ENCODE measurements around the gene LHFPL6.

The LHFPL6 gene

DNA sequence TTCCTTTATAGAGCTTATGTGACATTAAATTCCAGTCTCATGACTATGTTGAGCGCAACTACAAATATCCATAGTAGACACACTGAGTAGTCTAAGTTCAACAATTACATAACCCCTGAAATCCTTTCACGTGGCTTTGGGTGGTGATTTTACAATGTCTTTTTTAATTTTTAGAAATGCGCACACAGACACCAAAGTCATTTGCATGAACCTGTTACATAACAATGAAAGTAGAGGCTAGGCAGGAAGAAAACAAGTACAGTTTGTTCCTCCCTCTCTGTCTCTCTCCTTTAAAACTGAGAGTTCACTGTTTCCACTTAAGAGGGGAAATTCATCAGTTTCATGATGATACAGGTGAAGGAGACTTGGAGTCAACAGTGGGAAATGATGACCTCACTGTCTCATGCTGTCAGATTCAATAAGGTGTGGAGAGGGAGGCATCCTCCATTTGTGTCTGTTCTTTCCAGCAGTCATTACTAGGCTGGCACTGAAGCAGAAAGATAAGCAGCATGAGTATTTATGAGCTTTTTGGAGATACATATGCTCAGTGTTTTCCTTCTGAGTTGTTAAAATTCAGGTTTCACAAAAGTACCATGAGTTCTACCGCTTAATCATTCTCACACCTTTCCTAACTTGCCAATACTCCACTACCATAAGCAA is 201.8 kb downstream of the LHFPL6 start:
- Histone ChIP-seq H3K27me3 (replicated peaks; ENCODE audit: control insufficient read depth, insufficient read depth, low read length) (no peaks in the 10 kb centered on the region), H3K9ac (ENCODE audit: low read length) (no peak overlapping the region), H3K4me1 (ENCODE audit: control insufficient read depth, insufficient read depth, low read length) (peaks cover 15% of the 10 kb centered on the region), H3K36me3 (ENCODE audit: control insufficient read depth, insufficient read depth, low read length, severe bottlenecking) (no peaks in the 10 kb centered on the region), H3K9me3 (ENCODE audit: control insufficient read depth, low read length) (no peaks in the 10 kb centered on the region), H3K4me3 (ENCODE audit: low read length) (no peak overlapping the region)
- no peak for DNase-seq (ENCODE audit: low read depth)

DNA sequence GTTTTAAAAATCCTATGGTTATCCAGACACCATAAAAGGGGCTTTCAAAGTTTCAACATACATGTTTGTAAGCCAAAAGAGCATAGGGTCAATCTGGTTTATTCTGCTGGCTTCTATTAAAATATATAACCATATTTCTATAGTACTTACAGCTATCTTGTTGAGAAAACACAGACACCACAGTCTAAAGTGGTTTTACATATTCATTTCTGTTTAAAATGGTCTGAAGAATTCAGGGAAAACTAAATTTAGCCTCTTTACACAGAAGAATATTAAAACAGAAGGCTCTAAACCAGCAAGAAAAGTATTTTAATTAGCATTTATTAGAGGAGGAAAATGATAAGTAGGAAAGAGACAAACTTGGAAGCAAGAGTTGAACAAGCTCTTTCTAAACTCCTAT is 203.9 kb downstream of the LHFPL6 start:
- Histone ChIP-seq H3K4me3 (ENCODE audit: low read length) (no peak overlapping the region), H3K36me3 (ENCODE audit: control insufficient read depth, insufficient read depth, low read length, severe bottlenecking) (no peaks in the 10 kb centered on the region), H3K9me3 (ENCODE audit: control insufficient read depth, low read length) (no peaks in the 10 kb centered on the region), H3K4me1 (ENCODE audit: control insufficient read depth, insufficient read depth, low read length) (peaks cover 26% of the 10 kb centered on the region), H3K27me3 (replicated peaks; ENCODE audit: control insufficient read depth, insufficient read depth, low read length) (no peaks in the 10 kb centered on the region), H3K9ac (ENCODE audit: low read length) (no peak overlapping the region)
- DNase-seq (ENCODE audit: low read depth) = no peak

DNA sequence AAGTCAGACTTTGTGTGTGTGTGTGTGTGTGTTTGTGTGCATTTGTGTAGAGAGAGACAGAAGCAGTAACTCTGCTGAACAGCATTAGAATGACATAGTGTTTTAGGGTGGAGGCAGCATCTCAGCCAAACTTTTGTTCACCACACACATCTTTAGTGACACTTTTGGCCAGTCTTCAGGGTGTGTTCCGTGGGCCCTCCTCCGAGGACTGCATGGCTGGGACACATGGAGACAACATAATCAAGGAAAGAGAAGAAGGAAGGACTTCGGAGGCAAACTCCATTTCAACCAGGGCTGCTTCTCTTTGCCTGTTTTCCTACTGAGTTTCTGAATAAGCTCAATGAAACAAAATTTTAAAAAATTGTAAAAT is 205.1 kb downstream of the LHFPL6 start:
- peak overlapping the region; percentile 18 for H3K9ac ChIP-seq (ENCODE audit: low read length)
- no peaks in the 10 kb centered on the region for H3K27me3 ChIP-seq (replicated peaks; ENCODE audit: control insufficient read depth, insufficient read depth, low read length)
- no peaks in the 10 kb centered on the region for H3K9me3 ChIP-seq (ENCODE audit: control insufficient read depth, low read length)
- no peak for DNase-seq (ENCODE audit: low read depth)
- peak overlapping the region; percentile 50 for H3K4me3 ChIP-seq (ENCODE audit: low read length)
- no peaks in the 10 kb centered on the region for H3K36me3 ChIP-seq (ENCODE audit: control insufficient read depth, insufficient read depth, low read length, severe bottlenecking)
- peaks cover 26% of the 10 kb centered on the region for H3K4me1 ChIP-seq (ENCODE audit: control insufficient read depth, insufficient read depth, low read length)

DNA sequence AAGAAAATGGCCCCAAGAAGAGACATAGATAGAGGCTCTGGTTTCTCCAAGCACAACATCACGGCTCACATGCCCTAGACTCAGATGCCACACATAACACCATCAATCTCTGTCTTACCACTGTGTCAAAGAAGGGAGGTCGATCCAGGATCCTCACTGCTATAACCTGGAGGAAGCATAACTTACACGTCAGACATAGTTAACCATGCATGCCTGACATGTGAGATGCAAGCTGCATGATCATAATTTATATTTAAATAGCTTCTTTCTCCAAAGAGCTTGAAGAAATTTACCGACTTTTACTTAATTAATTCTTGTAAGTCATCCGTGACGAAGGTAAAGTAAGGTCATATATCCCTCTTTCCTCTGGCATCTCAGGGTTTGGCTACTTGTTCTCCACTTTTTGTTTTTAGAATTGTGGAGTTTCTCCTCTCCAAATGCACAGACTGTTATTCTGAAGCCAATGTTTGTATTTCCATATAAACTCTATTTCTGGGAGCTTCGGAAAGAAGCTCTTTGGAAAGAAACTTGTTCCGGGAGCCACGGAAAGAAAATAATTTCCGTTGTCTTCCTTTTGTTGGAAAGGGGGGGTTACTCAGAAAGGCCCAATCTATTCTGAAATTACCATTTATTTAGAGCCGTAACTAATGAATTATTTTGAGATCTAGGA is 205.6 kb downstream of the LHFPL6 start:
- Histone ChIP-seq H3K9ac (ENCODE audit: low read length) (peak overlapping the region; percentile 18), H3K27me3 (replicated peaks; ENCODE audit: control insufficient read depth, insufficient read depth, low read length) (no peaks in the 10 kb centered on the region), H3K36me3 (ENCODE audit: control insufficient read depth, insufficient read depth, low read length, severe bottlenecking) (no peaks in the 10 kb centered on the region), H3K4me3 (ENCODE audit: low read length) (peak overlapping the region; percentile 50), H3K9me3 (ENCODE audit: control insufficient read depth, low read length) (no peaks in the 10 kb centered on the region), H3K4me1 (ENCODE audit: control insufficient read depth, insufficient read depth, low read length) (peaks cover 26% of the 10 kb centered on the region)
- no peak for DNase-seq (ENCODE audit: low read depth)

DNA sequence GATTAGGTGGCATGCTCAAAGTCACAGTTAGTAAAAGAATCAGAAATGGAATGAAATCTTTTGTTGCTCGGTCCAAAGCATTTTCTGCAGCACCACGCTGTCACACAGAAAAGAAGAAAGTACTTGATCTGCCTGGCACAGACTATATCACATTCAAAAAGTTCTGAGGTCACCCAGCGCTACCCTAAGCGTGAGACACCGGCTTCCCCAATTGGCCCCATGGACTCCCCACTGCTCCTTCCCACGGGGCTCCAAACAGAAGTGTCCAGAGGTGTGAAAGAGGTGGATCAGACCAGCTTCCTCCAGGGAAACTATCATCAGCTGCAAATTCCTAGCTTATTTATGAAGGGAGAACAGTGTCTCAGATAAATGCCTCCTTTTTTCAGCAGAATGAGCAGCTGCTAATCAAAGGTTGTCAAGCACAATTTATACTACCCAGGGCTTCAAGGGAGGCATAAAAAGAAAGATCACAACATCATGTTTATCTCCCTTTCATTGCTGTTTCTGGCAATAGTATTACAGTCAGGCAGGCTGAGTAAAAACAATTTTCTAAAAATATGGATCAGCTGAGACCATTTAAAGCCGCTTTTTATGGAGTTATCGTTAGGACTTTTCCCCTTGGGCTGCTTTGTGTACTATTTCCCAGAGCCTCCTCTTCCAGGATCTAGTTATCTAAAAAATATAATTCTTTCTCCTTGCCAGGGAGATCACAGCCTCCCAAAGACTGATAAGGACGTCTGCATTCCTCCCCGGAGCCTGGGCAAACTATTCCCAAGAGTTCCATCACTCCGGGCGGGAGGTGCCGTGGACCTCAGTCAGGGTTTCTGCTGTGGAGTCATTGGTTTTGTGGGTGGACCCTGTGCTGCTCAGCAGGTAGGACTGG is 208.0 kb downstream of the LHFPL6 start:
- Histone ChIP-seq H3K4me3 (ENCODE audit: low read length) (peak overlapping the region; percentile 39), H3K9me3 (ENCODE audit: control insufficient read depth, low read length) (no peaks in the 10 kb centered on the region), H3K27me3 (replicated peaks; ENCODE audit: control insufficient read depth, insufficient read depth, low read length) (no peaks in the 10 kb centered on the region), H3K4me1 (ENCODE audit: control insufficient read depth, insufficient read depth, low read length) (peaks cover 26% of the 10 kb centered on the region), H3K9ac (ENCODE audit: low read length) (peak overlapping the region; percentile 43), H3K36me3 (ENCODE audit: control insufficient read depth, insufficient read depth, low read length, severe bottlenecking) (no peaks in the 10 kb centered on the region)
- no peak for DNase-seq (ENCODE audit: low read depth)

DNA sequence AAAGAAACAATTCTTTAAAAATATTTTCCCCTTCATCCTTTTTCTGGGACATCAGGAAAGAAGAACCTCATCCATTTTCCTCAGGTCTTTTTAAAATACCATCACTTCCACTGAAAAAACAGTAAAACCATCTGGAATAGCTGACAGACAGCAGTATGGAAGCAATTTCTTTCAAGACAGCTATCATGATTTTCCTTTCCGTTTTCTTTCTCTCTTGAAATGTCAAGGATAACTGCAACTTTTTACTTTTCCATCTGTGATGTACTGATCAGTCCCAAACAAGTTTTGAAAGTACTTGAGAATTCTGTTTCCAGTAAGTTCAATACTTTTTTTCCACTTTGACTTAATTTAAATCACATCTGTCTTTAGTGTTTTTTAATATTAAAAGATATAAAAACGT is 211.2 kb downstream of the LHFPL6 start:
- H3K36me3 ChIP-seq (ENCODE audit: control insufficient read depth, insufficient read depth, low read length, severe bottlenecking) = no peaks in the 10 kb centered on the region
- H3K4me3 ChIP-seq (ENCODE audit: low read length) = no peak overlapping the region
- H3K27me3 ChIP-seq (replicated peaks; ENCODE audit: control insufficient read depth, insufficient read depth, low read length) = no peaks in the 10 kb centered on the region
- DNase-seq (ENCODE audit: low read depth) = no peak
- peaks cover 11% of the 10 kb centered on the region for H3K4me1 ChIP-seq (ENCODE audit: control insufficient read depth, insufficient read depth, low read length)
- H3K9me3 ChIP-seq (ENCODE audit: control insufficient read depth, low read length) = no peaks in the 10 kb centered on the region
- no peak overlapping the region for H3K9ac ChIP-seq (ENCODE audit: low read length)

DNA sequence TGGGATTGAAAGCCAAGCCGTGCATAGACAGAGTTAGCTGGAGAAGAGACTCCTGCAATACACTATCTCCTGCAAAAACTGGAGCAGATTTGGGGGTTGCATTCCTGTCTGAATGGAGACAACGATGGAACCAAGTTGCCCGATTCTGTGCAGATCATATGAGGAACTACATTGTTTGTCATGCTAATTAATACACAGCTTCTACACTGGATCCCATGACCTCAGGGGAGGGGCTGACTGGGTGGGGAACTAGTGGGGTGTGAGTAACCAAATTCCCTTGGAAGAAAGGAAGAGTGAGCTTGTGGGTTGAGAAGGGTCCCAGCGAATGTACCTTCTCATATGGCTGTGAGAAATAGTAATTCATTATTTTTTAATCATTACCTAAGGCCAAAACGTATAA is 214.0 kb downstream of the LHFPL6 start:
- H3K27me3 ChIP-seq (replicated peaks; ENCODE audit: control insufficient read depth, insufficient read depth, low read length) = no peaks in the 10 kb centered on the region
- H3K36me3 ChIP-seq (ENCODE audit: control insufficient read depth, insufficient read depth, low read length, severe bottlenecking) = no peaks in the 10 kb centered on the region
- H3K9me3 ChIP-seq (ENCODE audit: control insufficient read depth, low read length) = no peaks in the 10 kb centered on the region
- no peak overlapping the region for H3K4me3 ChIP-seq (ENCODE audit: low read length)
- no peak overlapping the region for H3K9ac ChIP-seq (ENCODE audit: low read length)
- H3K4me1 ChIP-seq (ENCODE audit: control insufficient read depth, insufficient read depth, low read length) = peaks cover 7% of the 10 kb centered on the region
- no peak for DNase-seq (ENCODE audit: low read depth)

DNA sequence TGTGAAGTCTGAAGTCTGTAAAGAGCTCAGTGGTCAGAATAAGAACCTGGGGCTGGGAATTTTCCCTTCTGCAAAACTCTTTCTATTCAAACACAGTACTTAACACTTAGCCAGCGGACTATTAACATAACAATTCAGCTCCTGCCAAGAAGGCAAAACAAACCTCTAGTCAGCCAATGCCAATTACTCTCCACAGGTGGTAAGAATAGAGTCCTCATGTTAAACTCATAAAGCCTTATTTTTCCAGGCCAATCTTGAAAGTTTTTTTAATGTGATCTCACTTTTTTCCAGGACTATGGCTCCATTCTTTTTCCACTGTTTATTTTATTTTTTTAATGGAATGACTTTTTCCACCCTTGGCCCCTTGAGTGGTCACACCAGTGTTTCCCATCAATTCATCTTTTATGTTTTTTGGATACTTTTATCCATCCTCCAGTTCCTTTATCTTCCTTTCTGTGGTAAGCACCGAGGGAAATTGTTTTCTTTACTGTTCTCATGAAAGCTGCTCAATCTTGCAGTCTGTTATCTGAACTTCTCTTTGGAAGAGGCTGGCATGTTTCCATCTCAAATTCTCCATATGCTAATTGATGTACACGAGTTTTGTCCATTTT is 217.3 kb downstream of the LHFPL6 start:
- no peak for DNase-seq (ENCODE audit: low read depth)
- no peaks in the 10 kb centered on the region for H3K36me3 ChIP-seq (ENCODE audit: control insufficient read depth, insufficient read depth, low read length, severe bottlenecking)
- peaks cover 7% of the 10 kb centered on the region for H3K4me1 ChIP-seq (ENCODE audit: control insufficient read depth, insufficient read depth, low read length)
- no peak overlapping the region for H3K9ac ChIP-seq (ENCODE audit: low read length)
- H3K27me3 ChIP-seq (replicated peaks; ENCODE audit: control insufficient read depth, insufficient read depth, low read length) = no peaks in the 10 kb centered on the region
- H3K9me3 ChIP-seq (ENCODE audit: control insufficient read depth, low read length) = no peaks in the 10 kb centered on the region
- no peak overlapping the region for H3K4me3 ChIP-seq (ENCODE audit: low read length)

DNA sequence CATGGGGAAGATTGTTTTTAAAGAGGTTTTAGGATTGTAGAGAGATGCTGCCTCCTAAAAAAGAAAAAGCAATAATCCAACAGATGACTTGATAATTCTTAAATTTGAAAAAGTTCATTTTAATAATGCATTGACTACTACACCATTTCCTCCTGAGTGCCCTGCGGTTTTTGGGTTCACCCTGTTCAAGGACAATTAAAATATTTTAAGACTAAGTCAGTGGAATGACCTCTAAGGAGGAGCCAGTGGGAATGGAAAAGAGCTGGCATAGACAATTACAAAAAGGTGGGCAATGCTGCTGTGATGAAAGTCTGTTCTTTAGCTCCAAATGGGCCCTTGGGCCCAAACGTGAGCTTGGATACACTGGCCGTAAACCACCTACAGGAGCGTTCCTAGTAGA is 217.8 kb downstream of the LHFPL6 start:
- no peak overlapping the region for H3K4me3 ChIP-seq (ENCODE audit: low read length)
- H3K4me1 ChIP-seq (ENCODE audit: control insufficient read depth, insufficient read depth, low read length) = peaks cover 7% of the 10 kb centered on the region
- DNase-seq (ENCODE audit: low read depth) = no peak
- H3K36me3 ChIP-seq (ENCODE audit: control insufficient read depth, insufficient read depth, low read length, severe bottlenecking) = no peaks in the 10 kb centered on the region
- H3K27me3 ChIP-seq (replicated peaks; ENCODE audit: control insufficient read depth, insufficient read depth, low read length) = no peaks in the 10 kb centered on the region
- no peaks in the 10 kb centered on the region for H3K9me3 ChIP-seq (ENCODE audit: control insufficient read depth, low read length)
- H3K9ac ChIP-seq (ENCODE audit: low read length) = no peak overlapping the region

DNA sequence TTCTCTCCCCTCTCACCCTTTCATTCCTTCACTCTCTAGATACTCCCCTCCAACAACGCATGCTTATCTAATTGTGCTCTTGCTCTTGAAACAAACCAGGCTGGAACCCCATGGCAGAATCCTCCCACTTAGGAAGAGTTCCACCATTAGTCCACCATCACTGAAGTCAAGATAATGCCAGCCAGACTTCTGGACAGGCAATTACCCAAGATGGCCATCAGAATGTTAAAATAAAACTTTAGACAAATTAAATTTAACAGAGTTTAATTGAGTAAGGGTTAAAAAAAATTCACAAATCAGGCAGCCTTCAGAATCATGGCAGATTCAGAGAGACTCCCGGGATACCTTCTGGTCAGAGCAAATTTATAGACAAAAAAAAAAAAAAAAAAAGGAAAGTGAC is 221.5 kb downstream of the LHFPL6 start:
- Histone ChIP-seq H3K36me3 (ENCODE audit: control insufficient read depth, insufficient read depth, low read length, severe bottlenecking) (no peaks in the 10 kb centered on the region), H3K4me1 (ENCODE audit: control insufficient read depth, insufficient read depth, low read length) (peaks cover 7% of the 10 kb centered on the region), H3K4me3 (ENCODE audit: low read length) (no peak overlapping the region), H3K9ac (ENCODE audit: low read length) (no peak overlapping the region), H3K27me3 (replicated peaks; ENCODE audit: control insufficient read depth, insufficient read depth, low read length) (no peaks in the 10 kb centered on the region), H3K9me3 (ENCODE audit: control insufficient read depth, low read length) (no peaks in the 10 kb centered on the region)
- no peak for DNase-seq (ENCODE audit: low read depth)
